ENCODE data around the gene HOXA4.

The HOXA4 gene

GRCh38 chr7:27112955-27113949 is 17.3 kb downstream of the HOXA4 start:
- Histone ChIP-seq H3K4me3 (replicated peaks; ENCODE audit: insufficient read depth, low read length) (no peak overlapping the region), H3K27ac (replicated peaks) (no peak overlapping the region), H3K27me3 (ENCODE audit: insufficient read depth, poor library complexity, severe bottlenecking) (peaks cover 3% of the 10 kb centered on the region)
- no peak for TF ChIP-seq REST (IDR thresholded peaks at IDR 0.05; ENCODE audit: insufficient replicate concordance, low read depth)
- no peak for TF ChIP-seq POLR2AphosphoS5 (IDR thresholded peaks at IDR 0.05; ENCODE audit: low read depth)
- TF ChIP-seq SPI1 (IDR thresholded peaks at IDR 0.05; ENCODE audit: borderline replicate concordance, low read depth) = no peak
- TF ChIP-seq CTCF (IDR thresholded peaks at IDR 0.05; ENCODE audit: insufficient read depth, low read length) = no peak
- no peak for TF ChIP-seq GABPA (IDR thresholded peaks at IDR 0.05; ENCODE audit: low read depth)
- DNase-seq (ENCODE audit: low read depth in 1 of 2, low spot score in 1 of 2) = no peak

GRCh38 chr7:27112361-27112760 is 18.2 kb downstream of the HOXA4 start:
- no peak for DNase-seq (ENCODE audit: low read depth in 1 of 2, low spot score in 1 of 2)
- H3K27me3 ChIP-seq (ENCODE audit: insufficient read depth, poor library complexity, severe bottlenecking) = peaks cover 3% of the 10 kb centered on the region
- H3K27ac ChIP-seq (replicated peaks) = no peak overlapping the region
- TF ChIP-seq CTCF (IDR thresholded peaks at IDR 0.05; ENCODE audit: insufficient read depth, low read length) (no peak), SPI1 (IDR thresholded peaks at IDR 0.05; ENCODE audit: borderline replicate concordance, low read depth) (no peak), POLR2AphosphoS5 (IDR thresholded peaks at IDR 0.05; ENCODE audit: low read depth) (no peak), GABPA (IDR thresholded peaks at IDR 0.05; ENCODE audit: low read depth) (no peak), REST (IDR thresholded peaks at IDR 0.05; ENCODE audit: insufficient replicate concordance, low read depth) (no peak)
- no peak overlapping the region for H3K4me3 ChIP-seq (replicated peaks; ENCODE audit: insufficient read depth, low read length)

GRCh38 chr7:27111751-27112277 is 18.7 kb downstream of the HOXA4 start:
- H3K4me3 ChIP-seq (replicated peaks; ENCODE audit: insufficient read depth, low read length) = no peak overlapping the region
- no peak overlapping the region for H3K27ac ChIP-seq (replicated peaks)
- no peaks in the 10 kb centered on the region for H3K27me3 ChIP-seq (ENCODE audit: insufficient read depth, poor library complexity, severe bottlenecking)
- no peak for DNase-seq (ENCODE audit: low read depth in 1 of 2, low spot score in 1 of 2)
- TF ChIP-seq POLR2AphosphoS5 (IDR thresholded peaks at IDR 0.05; ENCODE audit: low read depth) (no peak), GABPA (IDR thresholded peaks at IDR 0.05; ENCODE audit: low read depth) (no peak), REST (IDR thresholded peaks at IDR 0.05; ENCODE audit: insufficient replicate concordance, low read depth) (no peak), SPI1 (IDR thresholded peaks at IDR 0.05; ENCODE audit: borderline replicate concordance, low read depth) (no peak), CTCF (IDR thresholded peaks at IDR 0.05; ENCODE audit: insufficient read depth, low read length) (no peak)

Data from HL-60 (cell line).